ENCODE data around the gene RPP25L. TPM values are rescaled to one million over a fixed set of nuclear protein-coding genes. Genes with fewer than 3 reads are reported as not detected.

The RPP25L gene
- total RNA-seq, 1 experiment from 2014 or later: 24.5 TPM

- TF ChIP-seq TEAD4 (CRISPR knock-in tag; IDR thresholded peaks at IDR 0.05): no peak
- TF ChIP-seq E2F5 (CRISPR knock-in tag; IDR thresholded peaks at IDR 0.05): no peak
- TF ChIP-seq STAT6 (CRISPR knock-in tag; conservative IDR thresholded peaks at IDR 0.05; ENCODE audit: low read depth): no peak
- TF ChIP-seq GTF2I (CRISPR knock-in tag; conservative IDR thresholded peaks at IDR 0.05): no peak
- TF ChIP-seq ZNF396 (CRISPR knock-in tag; IDR thresholded peaks at IDR 0.05; ENCODE audit: borderline replicate concordance): no peak
- TF ChIP-seq FOXJ3 (CRISPR knock-in tag; IDR thresholded peaks at IDR 0.05; ENCODE audit: borderline replicate concordance): no peak
- TF ChIP-seq, protein P1, sequence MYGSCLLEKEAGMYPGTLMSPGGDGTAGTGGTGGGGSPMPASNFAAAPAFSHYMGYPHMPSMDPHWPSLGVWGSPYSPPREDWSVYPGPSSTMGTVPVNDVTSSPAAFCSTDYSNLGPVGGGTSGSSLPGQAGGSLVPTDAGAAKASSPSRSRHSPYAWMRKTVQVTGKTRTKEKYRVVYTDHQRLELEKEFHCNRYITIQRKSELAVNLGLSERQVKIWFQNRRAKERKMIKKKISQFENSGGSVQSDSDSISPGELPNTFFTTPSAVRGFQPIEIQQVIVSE (CRISPR knock-in tag; IDR thresholded peaks at IDR 0.05; ENCODE audit: borderline replicate concordance): no peak
- TF ChIP-seq ARID4B (CRISPR knock-in tag; IDR thresholded peaks at IDR 0.05; ENCODE audit: borderline replicate concordance): peak; percentile 76; the same call in 1 of the 2 replicates
- TF ChIP-seq CTCF (IDR thresholded peaks at IDR 0.05): no peak
- no peak for TF ChIP-seq MYBL2 (CRISPR knock-in tag; IDR thresholded peaks at IDR 0.05)
- no peak for TF ChIP-seq AR (CRISPR knock-in tag; IDR thresholded peaks at IDR 0.05)
- TF ChIP-seq ZBTB21 (CRISPR knock-in tag; IDR thresholded peaks at IDR 0.05; ENCODE audit: borderline replicate concordance): no peak
- TF ChIP-seq NR1H2 (CRISPR knock-in tag; IDR thresholded peaks at IDR 0.05): no peak
- TF ChIP-seq CBFB (CRISPR knock-in tag; IDR thresholded peaks at IDR 0.05; ENCODE audit: low read depth): no peak
- no peak for TF ChIP-seq ETV6 (CRISPR knock-in tag; IDR thresholded peaks at IDR 0.05)
- TF ChIP-seq MXD4 (CRISPR knock-in tag; IDR thresholded peaks at IDR 0.05; ENCODE audit: borderline replicate concordance): no peak
- TF ChIP-seq, protein P2, sequence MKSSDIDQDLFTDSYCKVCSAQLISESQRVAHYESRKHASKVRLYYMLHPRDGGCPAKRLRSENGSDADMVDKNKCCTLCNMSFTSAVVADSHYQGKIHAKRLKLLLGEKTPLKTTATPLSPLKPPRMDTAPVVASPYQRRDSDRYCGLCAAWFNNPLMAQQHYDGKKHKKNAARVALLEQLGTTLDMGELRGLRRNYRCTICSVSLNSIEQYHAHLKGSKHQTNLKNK (CRISPR knock-in tag; IDR thresholded peaks at IDR 0.05): no peak
- TF ChIP-seq ZNF121 (CRISPR knock-in tag; IDR thresholded peaks at IDR 0.05): no peak
These were observed 8.4 kb upstream of the RPP25L start, which contains the start of gene DCTN3 (continued) for GRCh38 chr9:34620061-34620994.
